Endothelial cell of umbilical vein (primary cell): ENCODE measurements around the gene CDKN1C. TPM values are rescaled to one million over a fixed set of nuclear protein-coding genes. Genes with fewer than 3 reads are reported as not detected.

Experiments
- BruUV-seq: library from RNA; stranded (reverse); fragments of 400-500 nt; replicated peaks from 2 replicates; lab custom pipeline; 2021; lab: Mats Ljungman, UMichigan
- CTCF ChIA-PET: fragments of 300-600, 350-600 bp; sonication (Branson Sonifier 250); formaldehyde crosslinking; loops from one replicate; lab custom pipeline; 2021; ENCODE audit warnings: antibody characterized with exemption, inconsistent platforms; lab: Charles Lee
- POLR2A ChIA-PET: fragments of 300-600, 350-600 bp; sonication (Branson Sonifier 250); formaldehyde crosslinking; loops from one replicate; lab custom pipeline; 2021; ENCODE audit warnings: antibody characterized with exemption, inconsistent platforms; lab: Charles Lee
- DNase-seq: peaks from one replicate; pipeline ENCODE4 v3.0.0-alpha.2; 2011; ENCODE audit warnings: low read depth, low spot score
- FAIRE-seq: peaks from 2 replicates; lab custom pipeline; 2011; peaks lifted over from hg19 to GRCh38; lab: Jason Lieb, UNC
- H2AFZ ChIP-seq: 2 replicates; pipeline ENCODE4 v1.6.0; 2012; ENCODE audit warnings: low read depth, low read length, control low read depth, inconsistent platforms
- H3K27ac ChIP-seq: 2 replicates; pipeline ENCODE4 v1.5.1; 2011; ENCODE audit warnings: low read depth, mild to moderate bottlenecking, control low read depth, low read length, moderate library complexity; ENCODE audit not compliant: insufficient read depth
- H3K27me3 ChIP-seq, 2 experiments: 2 replicates each; pipeline versions ENCODE4 v1.6.0 to v1.6.1; 2011; ENCODE audit warnings: low read length in 2 of 2, mixed read lengths in 1 of 2; ENCODE audit not compliant: control insufficient read depth in 2 of 2, insufficient read depth in 2 of 2
- H3K36me3 ChIP-seq, 2 experiments: 2 replicates in 1 of 2; 3 replicates in 1 of 2; pipeline ENCODE4 v1.5.1; 2011; ENCODE audit warnings: low read length in 2 of 2, mild to moderate bottlenecking in 1 of 2, moderate library complexity in 1 of 2; ENCODE audit not compliant: control insufficient read depth in 2 of 2, insufficient read depth in 2 of 2; ENCODE audit errors: extremely low read depth in 1 of 2
- H3K4me1 ChIP-seq: 3 replicates; pipeline ENCODE4 v1.5.1; 2011; ENCODE audit warnings: mild to moderate bottlenecking, low read length; ENCODE audit not compliant: control insufficient read depth, insufficient read depth; ENCODE audit errors: extremely low read depth
- H3K4me2 ChIP-seq: 2 replicates; pipeline ENCODE4 v1.6.1; 2011; ENCODE audit warnings: low read length, control low read depth, mixed read lengths; ENCODE audit not compliant: insufficient read depth
- H3K4me3 ChIP-seq, 3 experiments: fragments of 200-600 bp in 1 of 3; sonication (generic), shearing (Covaris generic) in 1 of 3; replicated peaks in 1 of 3; 2 replicates each; pipeline ENCODE4 v1.5.1; 2011 to 2016; ENCODE audit warnings: control low read depth in 3 of 3, low read length in 3 of 3, mild to moderate bottlenecking in 2 of 3, inconsistent platforms in 1 of 3, low read depth in 1 of 3, moderate library complexity in 1 of 3; ENCODE audit not compliant: insufficient read depth in 1 of 3
- H3K79me2 ChIP-seq: 2 replicates; pipeline ENCODE4 v1.6.0; 2012; ENCODE audit warnings: low read length, inconsistent platforms; ENCODE audit not compliant: control insufficient read depth, insufficient read depth
- H3K9ac ChIP-seq: replicated peaks from 2 replicates; pipeline ENCODE3; 2011; ENCODE audit warnings: low read length, control low read depth; ENCODE audit not compliant: insufficient read depth; ENCODE audit errors: extremely low read depth
- H3K9me1 ChIP-seq: replicated peaks from 3 replicates; pipeline ENCODE4 v1.6.0; 2011; ENCODE audit warnings: mild to moderate bottlenecking, low read length; ENCODE audit not compliant: control insufficient read depth, insufficient read depth; ENCODE audit errors: extremely low read depth
- H3K9me3 ChIP-seq: replicated peaks from 2 replicates; pipeline ENCODE4 v1.5.1; 2012; ENCODE audit warnings: low read length, inconsistent platforms; ENCODE audit not compliant: control insufficient read depth, insufficient read depth
- H4K20me1 ChIP-seq: replicated peaks from 2 replicates; pipeline ENCODE3; 2011; ENCODE audit warnings: mild to moderate bottlenecking, low read length; ENCODE audit not compliant: control insufficient read depth, insufficient read depth; ENCODE audit errors: extremely low read depth
- EZH2 ChIP-seq: IDR thresholded peaks from 2 replicates; pipeline ENCODE4 v1.6.1; 2012; ENCODE audit warnings: borderline replicate concordance, low read depth, mild to moderate bottlenecking, moderate library complexity, low read length, inconsistent platforms; ENCODE audit not compliant: severe bottlenecking
- FOS ChIP-seq: IDR thresholded peaks from 2 replicates; pipeline ENCODE4 v1.6.1; 2011; ENCODE audit warnings: mild to moderate bottlenecking, low read length, moderate library complexity, borderline replicate concordance; ENCODE audit not compliant: insufficient read depth
- GATA2 ChIP-seq: IDR thresholded peaks from 2 replicates; pipeline ENCODE4 v1.7.0; 2011; ENCODE audit warnings: low read depth, mild to moderate bottlenecking, moderate library complexity, mixed read lengths, low read length; ENCODE audit not compliant: insufficient read length, insufficient read depth
- JUN ChIP-seq: IDR thresholded peaks from 2 replicates; pipeline ENCODE4 v1.6.1; 2011; ENCODE audit warnings: borderline replicate concordance, low read depth; ENCODE audit not compliant: insufficient read length, insufficient read depth
- MYC ChIP-seq: IDR thresholded peaks from one replicate; pipeline ENCODE4 v1.6.1; 2011; ENCODE audit warnings: mild to moderate bottlenecking, low read depth, low read length
- POLR2A ChIP-seq: IDR thresholded peaks from 2 replicates; pipeline ENCODE4 v1.6.1; 2012; ENCODE audit warnings: low read depth, mild to moderate bottlenecking, control low read depth, low read length
- POLR2AphosphoS5 ChIP-seq: IDR thresholded peaks from 2 replicates; pipeline ENCODE4 v1.6.1; 2012; ENCODE audit warnings: low read depth, mild to moderate bottlenecking, control low read depth, low read length, moderate library complexity; ENCODE audit not compliant: insufficient read depth
- dilution Hi-C: fragments of 300-500 bp; cut with MboI; formaldehyde crosslinking; loops from one replicate; pipeline ENCODE4 v1.15.0; 2019; ENCODE audit warnings: low sequenced_read_pairs; ENCODE audit not compliant: extremely low pct_ligation_motif_present
- intact Hi-C: fragments of 100-400 bp; cut with micrococcal nuclease; formaldehyde crosslinking; loops from one replicate; pipeline ENCODE4 v1.10.0; 2022
- polyA plus RNA-seq, 4 experiments: library from polyadenylated mRNA; depleted of rRNA in 3 of 4; stranded (reverse) in 3 of 4; unstranded in 1 of 4; fragments of >200 nt; gene quantifications; 2 replicates each; pipeline versions ENCODE4 v1.2.1 to v1.2.3, GENCODE V29; 2011 to 2012; ENCODE audit warnings: missing spikeins in 1 of 4
- total RNA-seq: library from RNA; stranded (reverse); gene quantifications from 2 replicates; pipeline ENCODE4 v1.2.3, GENCODE V29; 2021
- TF ChIP-seq, protein P1 (sequence below), 2 donors: IDR thresholded peaks; 1 replicate in 1 of 2; 2 replicates in 1 of 2; pipeline ENCODE4 v1.5.1; 2011; ENCODE audit warnings: low read length in 2 of 2, mild to moderate bottlenecking in 2 of 2, moderate library complexity in 2 of 2, control low read depth in 1 of 2, inconsistent platforms in 1 of 2, low read depth in 1 of 2; ENCODE audit not compliant: insufficient read depth in 1 of 2; ENCODE audit errors: extremely low read depth in 1 of 2
- TF ChIP-seq, protein P2 (sequence below): IDR thresholded peaks from 2 replicates; pipeline ENCODE4 v1.6.1; 2011; ENCODE audit not compliant: insufficient read depth, insufficient read length

Gene CDKN1C
- total and polyA plus RNA-seq, 2 donors (not counting 3 experiments of a cell fraction or from before 2014, with no cell fraction given) = 4.1 to 9.0 TPM

DNA sequence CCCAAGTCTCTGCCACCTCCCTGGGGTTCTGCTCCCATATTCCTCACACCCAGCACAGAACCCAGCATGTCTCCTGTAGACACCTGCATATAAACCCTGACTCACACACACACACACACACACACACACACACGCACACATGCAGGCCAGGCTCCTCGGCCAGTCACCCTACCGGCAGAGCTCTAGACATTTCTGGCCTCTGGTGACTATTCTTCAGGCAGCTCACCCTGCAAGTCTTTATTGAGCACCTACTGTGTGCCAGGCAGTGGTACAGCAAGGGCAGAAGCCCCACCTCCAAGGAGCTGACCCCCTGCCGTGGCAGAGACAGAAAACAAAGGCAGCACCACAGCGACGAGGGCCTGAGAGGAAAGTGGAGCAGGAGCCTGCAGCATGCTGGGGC lies 50.3 kb downstream of the CDKN1C start:
- Histone ChIP-seq H3K79me2 (no peaks in the 10 kb centered on the region), H3K9ac (no peak overlapping the region), H3K9me3 (no peaks in the 10 kb centered on the region), H4K20me1 (no peaks in the 10 kb centered on the region), H3K27ac (no peak overlapping the region), H3K27me3 (no peaks in the 10 kb centered on the region), H3K9me1 (no peaks in the 10 kb centered on the region), H3K36me3 (no peaks in the 10 kb centered on the region), H3K4me3 (no peak overlapping the region), H3K4me2 (no peak overlapping the region), H2AFZ (no peak overlapping the region), H3K4me1 (no peaks in the 10 kb centered on the region)
- intact Hi-C loops = no loop called here
- dilution Hi-C loops = no loop called here
- POLR2A ChIA-PET = no interaction called here
- CTCF ChIA-PET = no interaction called here
- TF ChIP-seq GATA2 = no peak
- no peak for TF ChIP-seq POLR2A
- TF ChIP-seq, protein P1, sequence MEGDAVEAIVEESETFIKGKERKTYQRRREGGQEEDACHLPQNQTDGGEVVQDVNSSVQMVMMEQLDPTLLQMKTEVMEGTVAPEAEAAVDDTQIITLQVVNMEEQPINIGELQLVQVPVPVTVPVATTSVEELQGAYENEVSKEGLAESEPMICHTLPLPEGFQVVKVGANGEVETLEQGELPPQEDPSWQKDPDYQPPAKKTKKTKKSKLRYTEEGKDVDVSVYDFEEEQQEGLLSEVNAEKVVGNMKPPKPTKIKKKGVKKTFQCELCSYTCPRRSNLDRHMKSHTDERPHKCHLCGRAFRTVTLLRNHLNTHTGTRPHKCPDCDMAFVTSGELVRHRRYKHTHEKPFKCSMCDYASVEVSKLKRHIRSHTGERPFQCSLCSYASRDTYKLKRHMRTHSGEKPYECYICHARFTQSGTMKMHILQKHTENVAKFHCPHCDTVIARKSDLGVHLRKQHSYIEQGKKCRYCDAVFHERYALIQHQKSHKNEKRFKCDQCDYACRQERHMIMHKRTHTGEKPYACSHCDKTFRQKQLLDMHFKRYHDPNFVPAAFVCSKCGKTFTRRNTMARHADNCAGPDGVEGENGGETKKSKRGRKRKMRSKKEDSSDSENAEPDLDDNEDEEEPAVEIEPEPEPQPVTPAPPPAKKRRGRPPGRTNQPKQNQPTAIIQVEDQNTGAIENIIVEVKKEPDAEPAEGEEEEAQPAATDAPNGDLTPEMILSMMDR (IDR thresholded peaks at IDR 0.05; ENCODE audit: extremely low read depth in 1 of 2, insufficient read depth in 1 of 2, low read depth in 1 of 2, low read length in 2 of 2) = no peak
- no peak for TF ChIP-seq JUN
- TF ChIP-seq FOS = no peak
- TF ChIP-seq, protein P2, sequence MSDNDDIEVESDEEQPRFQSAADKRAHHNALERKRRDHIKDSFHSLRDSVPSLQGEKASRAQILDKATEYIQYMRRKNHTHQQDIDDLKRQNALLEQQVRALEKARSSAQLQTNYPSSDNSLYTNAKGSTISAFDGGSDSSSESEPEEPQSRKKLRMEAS = no peak
- TF ChIP-seq MYC = no peak
- no peak for TF ChIP-seq POLR2AphosphoS5
- TF ChIP-seq EZH2 = no peak
- FAIRE-seq (no peak), DNase-seq (no peak)
- no TSS peak for BruUV-seq
